MM.1S (cell line): ENCODE measurements around the gene DCD.

Source experiments
- DNase-seq: peaks from one replicate; pipeline ENCODE4 v3.0.0-alpha.2; 2015
- H2AFZ ChIP-seq: fragments of 300-600 bp; sonication (generic); 2 replicates; pipeline ENCODE4 v1.6.0; 2016; ENCODE audit warnings: antibody characterized with exemption, low read length
- H3F3A ChIP-seq: fragments of 300-600 bp; sonication (generic); 2 replicates; pipeline ENCODE4 v1.6.1; 2016; ENCODE audit warnings: mild to moderate bottlenecking, antibody characterized with exemption, low read length, moderate library complexity, mixed read lengths; ENCODE audit not compliant: insufficient read depth
- H3K27ac ChIP-seq: fragments of 300-600 bp; sonication (generic); 2 replicates; pipeline ENCODE4 v1.5.1; 2016; ENCODE audit warnings: mild to moderate bottlenecking, low read length
- H3K27me3 ChIP-seq: fragments of 300-600 bp; sonication (generic); replicated peaks from 2 replicates; pipeline ENCODE4 v1.6.0; 2016; ENCODE audit warnings: low read length; ENCODE audit not compliant: insufficient read depth
- H3K36me3 ChIP-seq: fragments of 300-600 bp; sonication (generic); replicated peaks from 2 replicates; pipeline ENCODE4 v1.6.1; 2016; ENCODE audit warnings: mild to moderate bottlenecking, low read length, mixed read lengths; ENCODE audit not compliant: insufficient read depth
- H3K4me1 ChIP-seq: fragments of 300-600 bp; sonication (generic); 2 replicates; pipeline ENCODE4 v1.6.1; 2016; ENCODE audit warnings: low read length, mixed read lengths
- H3K4me2 ChIP-seq: fragments of 300-600 bp; sonication (generic); 2 replicates; pipeline ENCODE4 v1.6.0; 2016; ENCODE audit warnings: low read depth, low read length
- H3K4me3 ChIP-seq: fragments of 300-600 bp; sonication (generic); 2 replicates; pipeline ENCODE4 v1.5.1; 2016; ENCODE audit warnings: low read length, mixed read lengths
- H3K79me2 ChIP-seq: fragments of 300-600 bp; sonication (generic); 2 replicates; pipeline ENCODE4 v1.6.1; 2016; ENCODE audit warnings: mixed run types, low read length, mixed read lengths
- H3K9ac ChIP-seq: fragments of 300-600 bp; sonication (generic); 2 replicates; pipeline ENCODE4 v1.6.1; 2016; ENCODE audit warnings: low read length, mixed read lengths
- H3K9me2 ChIP-seq: fragments of 300-600 bp; sonication (generic); replicated peaks from 2 replicates; pipeline ENCODE4 v1.6.1; 2016; ENCODE audit warnings: mild to moderate bottlenecking, low read length, mixed read lengths; ENCODE audit not compliant: insufficient read depth
- H3K9me3 ChIP-seq: fragments of 300-600 bp; sonication (generic); replicated peaks from 2 replicates; pipeline ENCODE4 v1.6.1; 2016; ENCODE audit warnings: mild to moderate bottlenecking, low read length, mixed read lengths; ENCODE audit not compliant: insufficient read depth
- H4K20me1 ChIP-seq: fragments of 300-600 bp; sonication (generic); 2 replicates; pipeline ENCODE4 v1.6.1; 2016; ENCODE audit warnings: mild to moderate bottlenecking, low read length, moderate library complexity, mixed read lengths; ENCODE audit not compliant: insufficient read depth
- EZH2 ChIP-seq: fragments of 300-600 bp; sonication (generic); optimal IDR thresholded peaks from 2 replicates; pipeline ENCODE3; 2017; ENCODE audit warnings: low read depth, mild to moderate bottlenecking, antibody characterized with exemption, low read length, mixed read lengths
- EZH2phosphoT487 ChIP-seq: fragments of 300-600 bp; sonication (generic); IDR thresholded peaks from 2 replicates; pipeline ENCODE4 v1.6.1; 2018; ENCODE audit warnings: antibody characterized with exemption, low read length
- TF ChIP-seq, protein P1 (sequence below): fragments of 300-600 bp; sonication (generic); IDR thresholded peaks from 2 replicates; pipeline ENCODE4 v1.5.1; 2016; ENCODE audit warnings: antibody characterized with exemption, low read length, mixed read lengths

The DCD gene

GRCh38 chr12:54608769-54609168 lies 39.4 kb downstream of the DCD start:
- Histone ChIP-seq H4K20me1 (no peaks in the 10 kb centered on the region), H3K9me3 (no peaks in the 10 kb centered on the region), H3K79me2 (no peaks in the 10 kb centered on the region), H3K4me3 (no peak overlapping the region), H3K4me1 (no peaks in the 10 kb centered on the region), H3F3A (no peaks in the 10 kb centered on the region), H3K27ac (no peak overlapping the region), H3K9me2 (no peaks in the 10 kb centered on the region), H2AFZ (no peak overlapping the region), H3K4me2 (no peak overlapping the region), H3K27me3 (no peaks in the 10 kb centered on the region), H3K36me3 (no peaks in the 10 kb centered on the region), H3K9ac (no peak overlapping the region)
- no peak for DNase-seq
- TF ChIP-seq EZH2phosphoT487, result no peak
- no peak for TF ChIP-seq EZH2
- TF ChIP-seq, protein P1, sequence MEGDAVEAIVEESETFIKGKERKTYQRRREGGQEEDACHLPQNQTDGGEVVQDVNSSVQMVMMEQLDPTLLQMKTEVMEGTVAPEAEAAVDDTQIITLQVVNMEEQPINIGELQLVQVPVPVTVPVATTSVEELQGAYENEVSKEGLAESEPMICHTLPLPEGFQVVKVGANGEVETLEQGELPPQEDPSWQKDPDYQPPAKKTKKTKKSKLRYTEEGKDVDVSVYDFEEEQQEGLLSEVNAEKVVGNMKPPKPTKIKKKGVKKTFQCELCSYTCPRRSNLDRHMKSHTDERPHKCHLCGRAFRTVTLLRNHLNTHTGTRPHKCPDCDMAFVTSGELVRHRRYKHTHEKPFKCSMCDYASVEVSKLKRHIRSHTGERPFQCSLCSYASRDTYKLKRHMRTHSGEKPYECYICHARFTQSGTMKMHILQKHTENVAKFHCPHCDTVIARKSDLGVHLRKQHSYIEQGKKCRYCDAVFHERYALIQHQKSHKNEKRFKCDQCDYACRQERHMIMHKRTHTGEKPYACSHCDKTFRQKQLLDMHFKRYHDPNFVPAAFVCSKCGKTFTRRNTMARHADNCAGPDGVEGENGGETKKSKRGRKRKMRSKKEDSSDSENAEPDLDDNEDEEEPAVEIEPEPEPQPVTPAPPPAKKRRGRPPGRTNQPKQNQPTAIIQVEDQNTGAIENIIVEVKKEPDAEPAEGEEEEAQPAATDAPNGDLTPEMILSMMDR, result no peak

GRCh38 chr12:54608156-54608555 lies 40.0 kb downstream of the DCD start:
- Histone ChIP-seq H3K9me3 (no peaks in the 10 kb centered on the region), H3K4me3 (no peak overlapping the region), H3K36me3 (no peaks in the 10 kb centered on the region), H3K9me2 (no peaks in the 10 kb centered on the region), H3K27me3 (no peaks in the 10 kb centered on the region), H3K4me1 (no peaks in the 10 kb centered on the region), H3K79me2 (no peaks in the 10 kb centered on the region), H3F3A (no peaks in the 10 kb centered on the region), H3K9ac (no peak overlapping the region), H2AFZ (no peak overlapping the region), H3K4me2 (no peak overlapping the region), H4K20me1 (no peaks in the 10 kb centered on the region), H3K27ac (no peak overlapping the region)
- DNase-seq, result no peak
- TF ChIP-seq, protein P1, result no peak
- TF ChIP-seq EZH2 (no peak), EZH2phosphoT487 (no peak)

DNA sequence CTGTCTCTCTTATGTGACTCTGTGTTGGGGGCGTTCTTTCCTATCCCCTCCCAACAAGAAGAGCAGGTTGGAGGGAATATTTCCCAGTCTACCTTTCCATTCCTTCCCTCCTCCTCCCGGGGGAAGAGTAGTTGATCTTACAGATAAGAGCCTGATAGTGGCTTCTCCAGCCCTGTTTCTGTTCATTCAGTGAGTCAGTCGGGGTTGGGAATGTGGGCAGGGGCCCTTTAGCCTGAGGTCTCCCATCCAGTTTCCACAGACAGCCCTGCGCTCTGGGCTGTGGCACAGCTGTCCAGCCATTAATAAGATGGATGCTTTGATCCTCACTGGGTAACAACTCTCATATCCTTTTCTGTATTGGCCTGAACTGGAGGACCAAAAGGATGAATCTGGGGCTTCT lies 41.6 kb downstream of the DCD start:
- no peak overlapping the region for H3K4me2 ChIP-seq
- no peak overlapping the region for H3K9ac ChIP-seq
- no peaks in the 10 kb centered on the region for H3K9me3 ChIP-seq
- H3K79me2 ChIP-seq, result no peaks in the 10 kb centered on the region
- TF ChIP-seq, protein P1, result no peak
- TF ChIP-seq EZH2 (no peak), EZH2phosphoT487 (no peak)
- no peak overlapping the region for H2AFZ ChIP-seq
- no peaks in the 10 kb centered on the region for H3K27me3 ChIP-seq
- H3K4me1 ChIP-seq, result peaks cover 10% of the 10 kb centered on the region; the same call in 1 of the 2 replicates
- H3K4me3 ChIP-seq, result no peak overlapping the region
- no peak overlapping the region for H3K27ac ChIP-seq
- H3K9me2 ChIP-seq, result no peaks in the 10 kb centered on the region
- H4K20me1 ChIP-seq, result no peaks in the 10 kb centered on the region
- no peaks in the 10 kb centered on the region for H3K36me3 ChIP-seq
- peaks cover 4% of the 10 kb centered on the region; the same call in 1 of the 2 replicates for H3F3A ChIP-seq
- DNase-seq, result no peak
